GM21390 (cell line): ENCODE data around the gene SNAPC3.

Source experiments
- ATAC-seq: cut with Tn5 transposase; IDR thresholded peaks from one replicate; pipeline ENCODE4 v1.9.1; 2021; ENCODE audit not compliant: unreplicated experiment

The SNAPC3 gene

GRCh38 chr9:15485836-15486666, 63.4 kb downstream of the SNAPC3 start:
- ATAC-seq = no peak

GRCh38 chr9:15491950-15492349, 69.3 kb downstream of the SNAPC3 start:
- ATAC-seq = no peak

DNA sequence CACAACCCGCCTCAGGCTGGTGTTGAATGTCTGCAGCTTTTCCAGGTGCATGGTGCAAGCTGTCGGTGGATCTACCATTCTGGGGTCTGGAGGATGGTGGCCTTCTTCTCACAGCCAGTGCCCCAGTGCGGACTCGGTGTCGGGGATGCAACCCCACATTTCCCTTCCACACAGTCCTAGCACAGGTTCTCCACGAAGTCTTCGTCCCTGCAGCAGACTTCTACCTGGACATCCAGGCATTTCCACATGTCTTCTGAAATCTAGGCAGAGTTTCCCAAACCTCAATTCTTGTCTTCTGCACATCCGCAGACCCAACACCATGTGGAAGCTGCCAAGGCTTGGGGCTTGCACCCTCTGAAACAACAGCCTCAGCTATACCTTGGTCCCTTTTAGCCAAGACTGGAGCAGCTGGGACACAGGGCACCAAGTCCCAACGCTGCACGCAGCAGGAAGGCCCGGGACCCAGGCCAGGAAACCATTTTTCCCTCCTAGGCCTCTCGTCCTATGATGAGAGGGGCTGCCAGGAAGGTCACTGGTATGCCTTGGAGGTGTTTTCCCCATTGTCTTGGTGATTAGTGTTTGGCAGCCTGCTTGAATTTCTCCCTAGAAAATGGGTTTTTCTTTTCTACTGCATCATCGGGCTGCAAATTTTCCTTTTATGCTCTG, 69.9 kb downstream of the SNAPC3 start:
- ATAC-seq = no peak

- ATAC-seq = no peak
Measured at GRCh38 chr9:15498246-15498995, 75.7 kb downstream of the SNAPC3 start.

DNA sequence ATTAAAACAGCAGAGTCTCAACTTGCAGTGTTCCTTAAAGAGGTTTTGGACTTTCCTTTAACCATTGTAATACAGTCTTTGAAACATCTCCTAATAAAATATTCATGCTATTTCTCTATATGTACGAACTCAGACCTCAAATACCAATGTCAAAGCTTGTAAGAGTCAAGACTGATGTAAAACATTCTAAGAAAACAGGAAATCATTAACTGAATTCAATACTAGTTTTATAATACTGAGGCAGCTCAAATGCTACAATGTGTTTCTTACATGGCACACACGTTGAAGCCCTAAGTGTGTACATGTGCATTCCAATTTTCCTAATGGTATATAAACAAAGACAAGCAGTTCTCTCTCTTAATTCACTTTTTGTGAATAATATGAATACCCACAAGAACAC, 76.5 kb downstream of the SNAPC3 start:
- no peak for ATAC-seq

GRCh38 chr9:15501179-15501578, 78.5 kb downstream of the SNAPC3 start:
- ATAC-seq = no peak

DNA sequence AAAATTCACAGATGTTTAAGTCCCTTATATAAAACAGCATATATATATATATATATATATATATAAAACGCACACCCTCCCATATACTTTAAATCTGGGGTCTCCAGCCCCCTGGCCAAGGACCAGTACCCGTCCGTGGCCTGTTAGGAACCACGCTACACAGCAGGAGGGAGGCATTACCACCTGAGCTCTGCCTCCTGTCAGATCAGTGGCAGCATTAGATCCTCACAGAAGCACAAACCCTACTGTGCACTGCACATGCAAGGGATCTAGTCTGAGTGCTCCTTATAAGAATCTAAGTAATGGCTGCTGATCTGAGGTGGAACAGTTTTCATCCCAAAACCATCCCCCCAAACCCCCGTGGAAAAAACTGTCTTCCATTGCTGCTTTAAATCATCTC, 79.1 kb downstream of the SNAPC3 start:
- no peak for ATAC-seq

DNA sequence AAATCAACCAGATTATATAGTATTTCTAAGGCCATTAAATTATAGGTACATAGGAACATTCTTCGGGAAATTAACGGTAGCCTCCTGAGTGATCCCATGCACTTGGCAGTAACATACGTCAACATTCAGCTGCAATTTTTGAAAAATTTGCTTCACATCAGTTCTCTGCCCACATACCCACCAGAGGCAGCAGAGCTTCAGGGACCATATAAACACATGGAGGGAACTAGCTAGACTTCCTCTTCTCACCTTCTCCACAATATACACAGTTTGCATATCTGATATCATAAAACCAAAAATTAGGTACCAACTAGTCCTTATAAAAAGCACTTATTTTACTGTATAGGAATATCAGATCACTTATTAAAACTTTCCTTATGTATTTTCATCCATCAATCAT, 83.2 kb downstream of the SNAPC3 start:
- no peak for ATAC-seq

DNA sequence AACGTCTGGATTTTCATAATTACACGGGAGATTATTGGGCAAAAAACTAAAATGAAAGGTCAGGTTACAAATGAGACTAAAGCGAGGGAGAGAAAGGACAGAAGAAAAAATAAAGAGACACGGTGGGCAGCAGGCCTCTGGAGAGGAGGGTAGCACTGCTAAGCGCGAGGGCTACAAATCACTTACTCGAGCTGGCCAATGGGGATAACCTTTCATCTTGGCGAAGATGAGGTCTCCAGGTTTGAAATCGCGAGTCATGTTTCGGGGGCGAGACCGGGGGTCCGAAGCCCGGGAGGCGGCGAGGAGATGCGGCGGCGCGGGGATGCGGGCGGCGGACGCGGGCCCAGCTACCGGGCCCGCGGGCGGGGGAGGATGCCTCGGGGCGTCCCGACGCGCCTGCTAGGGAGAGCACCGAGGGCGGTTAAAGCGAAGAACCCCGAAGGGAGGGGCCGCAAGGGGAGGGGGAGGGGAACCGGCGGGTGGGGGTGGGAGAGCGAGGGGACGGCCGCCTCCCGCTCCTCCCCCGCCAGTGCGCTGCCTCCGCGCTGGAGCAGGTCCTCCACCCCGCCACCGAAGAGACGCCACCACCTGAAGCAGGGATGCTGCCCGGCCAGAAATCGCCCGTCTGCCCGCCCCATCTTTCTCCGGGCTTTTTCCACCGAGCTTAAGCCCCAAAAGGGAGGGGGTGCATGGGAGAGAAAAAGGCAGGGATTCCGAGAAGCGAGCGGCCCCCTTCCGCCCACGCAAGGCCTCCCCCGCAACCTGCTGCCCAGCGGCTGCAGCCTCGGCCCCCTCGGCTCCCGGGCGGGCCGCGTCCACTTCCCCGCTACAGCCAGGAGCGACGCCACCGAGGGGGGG, 87.5 kb downstream of the SNAPC3 start:
- ATAC-seq = peak; percentile 39

GRCh38 chr9:15510789-15511575, 88.3 kb downstream of the SNAPC3 start, which contains the start of gene PSIP1:
PSIP1 (minus strand) TSS chr9:15510970; CDS start chr9:15510188, 782 bp downstream.
- peak; percentile 78 for ATAC-seq
